Prostate gland (tissue), 2 donors: Measurements from ENCODE around the gene LACTBL1.

Experiments
- CTCF ChIP-seq, 4 experiments: fragments of 200-600 bp in 2 of 4; fragments of 450-650 bp in 2 of 4; sonication (generic) in 2 of 4; IDR thresholded peaks; 1 replicate in 3 of 4; 2 replicates in 1 of 4; pipeline ENCODE4 v1.5.1; 2016 to 2019; ENCODE audit warnings: antibody characterized with exemption in 4 of 4, mild to moderate bottlenecking in 2 of 4, moderate library complexity in 2 of 4
- POLR2AphosphoS5 ChIP-seq: sonication (generic); formaldehyde crosslinking; IDR thresholded peaks from one replicate; pipeline ENCODE4 v1.6.1; 2017; ENCODE audit warnings: antibody characterized with exemption

- no peak for TF ChIP-seq POLR2AphosphoS5
- TF ChIP-seq CTCF (IDR thresholded peaks at IDR 0.05) = no peak
Observed at GRCh38 chr1:22907528-22907927, 65.1 kb downstream of the LACTBL1 start.
